CD8-positive, alpha-beta memory T cell (primary cell): ENCODE measurements around the gene TECR. TPM values are rescaled to one million over a fixed set of nuclear protein-coding genes. Genes with fewer than 3 reads are reported as not detected.
"Not testable (repeated sequence)": the region's sequence is repeated elsewhere in the genome, so short reads cannot be mapped to it uniquely, and the experiment has no call there.

Experiments used
- CTCF ChIA-PET: fragments of 350-600 bp; sonication (Branson Sonifier 250); formaldehyde crosslinking; loops from one replicate; lab custom pipeline; 2021; ENCODE audit warnings: antibody characterized with exemption; lab: Charles Lee
- POLR2A ChIA-PET: fragments of 350-600 bp; sonication (Branson Sonifier 250); formaldehyde crosslinking; loops from one replicate; lab custom pipeline; 2021; ENCODE audit warnings: antibody characterized with exemption; lab: Charles Lee
- DNase-seq, 5 donors: peaks; one replicate each; pipeline versions ENCODE4 v3.0.0 to v3.0.0-alpha.2; 2020 to 2022; ENCODE audit warnings: mixed read lengths in 1 of 5
- H3K27ac ChIP-seq: one replicate; pipeline ENCODE4 v1.7.0; 2013; ENCODE audit warnings: low read depth, mild to moderate bottlenecking, low read length, moderate library complexity
- H3K27me3 ChIP-seq: 2 replicates; pipeline ENCODE4 v1.7.0; 2013; ENCODE audit warnings: low read length, mild to moderate bottlenecking; ENCODE audit not compliant: insufficient read depth, poor library complexity, severe bottlenecking
- H3K36me3 ChIP-seq: 2 replicates; pipeline ENCODE4 v1.7.0; 2013; ENCODE audit warnings: mild to moderate bottlenecking, low read length, moderate library complexity; ENCODE audit not compliant: insufficient read depth
- H3K4me1 ChIP-seq: 2 replicates; pipeline ENCODE4 v1.7.0; 2013; ENCODE audit warnings: mild to moderate bottlenecking, low read length, moderate library complexity; ENCODE audit not compliant: insufficient read depth
- H3K4me3 ChIP-seq: 2 replicates; pipeline ENCODE4 v1.7.0; 2013; ENCODE audit warnings: mild to moderate bottlenecking, low read length
- H3K9me3 ChIP-seq: 2 replicates; pipeline ENCODE4 v1.7.0; 2013; ENCODE audit warnings: mild to moderate bottlenecking, low read length
- H3K27ac Mint-ChIP-seq, 8 donors: one replicate each; pipeline ENCODE4 v1.8.0; 2020 to 2021; ENCODE audit warnings: mixed read lengths in 8 of 8, mild to moderate bottlenecking in 6 of 8, inconsistent platforms in 3 of 8, moderate library complexity in 3 of 8
- H3K27me3 Mint-ChIP-seq, 2 donors: one replicate each; pipeline ENCODE4 v1.8.0; 2020 to 2021; ENCODE audit warnings: mixed read lengths in 2 of 2, mild to moderate bottlenecking in 1 of 2, moderate library complexity in 1 of 2
- H3K36me3 Mint-ChIP-seq, 3 donors: one replicate each; pipeline ENCODE4 v1.8.0; 2020 to 2021; ENCODE audit warnings: mixed read lengths in 3 of 3, inconsistent platforms in 1 of 3, mild to moderate bottlenecking in 1 of 3
- H3K4me1 Mint-ChIP-seq, 3 donors: one replicate each; pipeline ENCODE4 v1.8.0; 2020 to 2021; ENCODE audit warnings: mixed read lengths in 3 of 3, inconsistent platforms in 1 of 3, mild to moderate bottlenecking in 1 of 3
- H3K4me3 Mint-ChIP-seq, 7 donors: one replicate each; pipeline ENCODE4 v1.8.0; 2020 to 2021; ENCODE audit warnings: mixed read lengths in 7 of 7, mild to moderate bottlenecking in 6 of 7, moderate library complexity in 4 of 7, inconsistent platforms in 2 of 7
- H3K9me3 Mint-ChIP-seq, 5 donors: one replicate each; pipeline ENCODE4 v1.8.0; 2020 to 2022; ENCODE audit warnings: mixed read lengths in 5 of 5, mild to moderate bottlenecking in 3 of 5, moderate library complexity in 2 of 5, inconsistent platforms in 1 of 5
- polyA plus RNA-seq: library from polyadenylated mRNA; unstranded; fragments of 300-500 nt; fragmentation: Illumina TruSeq; gene quantifications from one replicate; pipeline ENCODE4 v1.2.3, GENCODE V29; 2021
- total RNA-seq, 2 experiments: library from RNA; stranded (reverse); gene quantifications; one replicate each; pipeline ENCODE4 v1.2.3, GENCODE V29; 2021

The TECR gene
- total and polyA plus RNA-seq, 3 experiments from 2014 or later: 114 to 268 (median 123) TPM

DNA sequence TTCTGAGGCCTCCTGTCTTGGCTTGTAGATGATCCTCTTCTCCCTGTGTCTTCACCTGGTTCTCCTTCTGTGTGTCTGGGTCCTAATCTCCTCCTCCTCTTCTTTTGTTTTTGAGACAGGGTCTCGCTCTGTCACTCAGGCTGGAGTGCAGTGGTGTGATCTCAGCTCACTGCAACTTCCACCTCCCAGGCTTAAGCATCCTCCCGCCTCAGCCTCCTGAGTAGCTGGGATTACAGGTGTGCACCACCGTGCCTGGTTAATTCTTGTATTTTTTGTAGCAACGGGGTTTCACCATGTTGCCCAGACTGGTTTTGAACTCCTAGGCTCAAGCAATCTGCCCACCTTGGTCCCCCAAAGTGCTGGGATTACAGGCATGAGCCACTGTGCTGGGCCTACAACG, 82.8 kb downstream of the TECR start:
- POLR2A ChIA-PET, H3K36me3 Mint-ChIP-seq, DNase-seq, H3K27ac ChIP-seq, H3K4me1 Mint-ChIP-seq, H3K4me3 Mint-ChIP-seq, H3K9me3 Mint-ChIP-seq, H3K27me3 ChIP-seq, H3K4me3 ChIP-seq, H3K4me1 ChIP-seq, CTCF ChIA-PET, H3K27ac Mint-ChIP-seq, H3K36me3 ChIP-seq, H3K9me3 ChIP-seq: not testable (repeated sequence)
- H3K27me3 Mint-ChIP-seq: peaks cover 7 to 25% of the 10 kb centered on the region in 2 donors

DNA sequence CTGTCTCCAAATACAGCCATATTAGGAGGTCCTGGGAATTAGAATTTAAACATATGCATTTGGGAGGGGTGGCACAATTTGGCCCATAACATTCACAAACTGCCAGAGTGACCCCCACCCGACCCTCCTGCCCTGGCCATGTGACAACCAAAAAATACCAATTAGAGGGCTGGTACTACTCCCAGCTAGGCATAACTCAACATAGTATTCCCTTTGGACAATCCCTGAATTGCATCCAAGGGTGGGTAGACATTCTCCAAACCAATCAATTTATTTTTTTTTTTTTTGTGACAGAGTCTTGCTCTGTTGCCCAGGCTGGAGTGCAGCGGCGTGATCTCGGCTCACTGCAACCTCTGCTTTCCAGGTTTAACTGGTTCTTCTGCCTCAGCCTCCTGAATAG, 83.3 kb downstream of the TECR start:
- Histone ChIP-seq H3K4me1 (no peaks in the 10 kb centered on the region), H3K4me3 (no peak overlapping the region), H3K36me3 (no peaks in the 10 kb centered on the region)

DNA sequence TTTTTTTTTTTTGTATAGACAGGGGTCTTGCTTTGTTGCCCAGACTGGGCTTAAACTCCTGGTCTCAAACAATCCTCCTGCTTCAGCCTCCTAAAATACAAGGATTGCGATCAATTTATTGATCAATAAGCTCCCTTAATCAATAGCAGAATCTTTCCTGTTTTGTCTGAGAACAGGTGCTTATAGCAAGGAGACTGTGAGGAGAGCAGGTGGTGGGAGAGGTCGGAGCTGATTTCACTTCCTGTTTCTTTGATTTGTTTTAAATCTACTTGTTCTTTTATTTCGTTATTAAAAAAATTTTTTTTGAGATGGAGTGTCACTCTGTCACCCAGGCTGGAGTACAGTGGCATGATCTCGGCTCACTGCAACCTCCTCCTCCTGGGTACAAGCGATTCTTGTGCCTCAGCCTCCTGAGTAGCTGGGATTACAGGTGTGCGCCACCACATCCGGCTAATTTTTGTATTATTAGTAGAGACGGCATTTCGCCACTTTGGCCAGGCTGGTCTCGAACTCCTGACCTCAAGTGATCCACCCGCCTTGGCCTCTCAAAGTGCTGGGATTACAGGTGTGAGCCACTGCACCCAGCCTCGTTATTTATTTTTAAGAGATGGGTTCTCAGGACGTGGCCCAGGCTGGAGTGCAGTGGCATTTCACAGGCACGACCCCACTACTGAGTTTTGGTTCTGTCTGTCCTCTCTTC, 84.2 kb downstream of the TECR start:
- H3K4me1 ChIP-seq, H3K9me3 Mint-ChIP-seq, CTCF ChIA-PET, H3K9me3 ChIP-seq, H3K4me3 ChIP-seq, H3K36me3 Mint-ChIP-seq, H3K4me1 Mint-ChIP-seq, H3K27ac Mint-ChIP-seq, H3K4me3 Mint-ChIP-seq, H3K36me3 ChIP-seq, H3K27ac ChIP-seq, H3K27me3 ChIP-seq, DNase-seq: not testable (repeated sequence)
- peaks cover 9 to 21% of the 10 kb centered on the region in 2 donors for H3K27me3 Mint-ChIP-seq
- POLR2A ChIA-PET: interaction anchor here (0.8 kb wide), 1 partner anchor 15 kb away, joined by 3 read pairs; no protein-coding TSS in a partner anchor

More for the DNA sequence above, 83.3 kb downstream of the TECR start:
- H3K9me3 ChIP-seq: no peaks in the 10 kb centered on the region
- Mint-ChIP-seq H3K9me3 (no peaks in the 10 kb centered on the region), H3K27ac (no peak overlapping the region), H3K36me3 (peaks cover 0 to 3% (median 0%) of the 10 kb centered on the region in 3 donors), H3K4me1 (no peaks in the 10 kb centered on the region), H3K27me3 (peaks cover 7 to 25% of the 10 kb centered on the region in 2 donors), H3K4me3 (no peak overlapping the region)
- ChIA-PET CTCF (no interaction called here), POLR2A (interaction anchor here (0.8 kb wide), 1 partner anchor 14 kb away, joined by 3 read pairs; no protein-coding TSS in a partner anchor)
- DNase-seq: no peak
- H3K27ac ChIP-seq: no peak overlapping the region
- no peaks in the 10 kb centered on the region for H3K27me3 ChIP-seq

DNA sequence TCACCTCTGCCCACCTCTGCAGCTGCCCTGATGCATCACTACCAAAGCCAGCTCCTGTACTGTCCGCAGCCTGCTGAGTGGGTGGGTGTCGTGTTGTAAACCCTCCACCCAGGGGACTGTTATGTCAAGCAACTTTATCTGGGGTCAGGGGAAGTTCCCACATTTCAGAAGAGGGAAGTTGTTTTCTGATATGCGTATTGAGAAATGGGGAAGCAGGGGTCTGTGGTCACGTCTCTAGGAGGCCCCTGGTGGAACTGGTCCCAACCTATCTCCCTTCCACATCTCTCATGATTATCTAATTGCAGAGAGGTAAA, 84.7 kb downstream of the TECR start:
- H3K27me3 Mint-ChIP-seq: peaks cover 9 to 22% of the 10 kb centered on the region in 2 donors
- H3K4me1 Mint-ChIP-seq: no peaks in the 10 kb centered on the region
- no peaks in the 10 kb centered on the region for H3K9me3 ChIP-seq
- no peak overlapping the region for H3K27ac ChIP-seq
- no peak overlapping the region for H3K4me3 ChIP-seq
- no peaks in the 10 kb centered on the region for H3K27me3 ChIP-seq
- ChIA-PET CTCF (no interaction called here), POLR2A (no interaction called here)
- peaks cover under 1 to 4% (median 4%) of the 10 kb centered on the region in 5 donors for H3K9me3 Mint-ChIP-seq
- no peaks in the 10 kb centered on the region for H3K36me3 ChIP-seq
- H3K4me1 ChIP-seq: no peaks in the 10 kb centered on the region
- H3K36me3 Mint-ChIP-seq: peaks cover 0 to 4% (median 0%) of the 10 kb centered on the region in 3 donors
- no peak overlapping the region for H3K27ac Mint-ChIP-seq
- H3K4me3 Mint-ChIP-seq: no peak overlapping the region
- DNase-seq: no peak

Other genes with a start within 250 kb of the TECR start
- gene ADGRE5, start 148.2 kb upstream of the TECR start, total RNA-seq: 100 to 1,000 TPM; 231 to 233 TPM
- gene ADGRE5, start 148.2 kb upstream of the TECR start, polyA plus RNA-seq: 311 TPM
- 100 to 1,000 TPM; 298 to 302 TPM for gene DDX39A, start 110.3 kb upstream of the TECR start, total RNA-seq
- gene DDX39A, start 110.3 kb upstream of the TECR start, polyA plus RNA-seq: 110 TPM
- 100 to 1,000 TPM; 177 to 205 TPM for gene PKN1, start 96.3 kb upstream of the TECR start, total RNA-seq
- gene PKN1, start 96.3 kb upstream of the TECR start, polyA plus RNA-seq: 86.6 TPM
- not detected for gene PTGER1, start 54.2 kb upstream of the TECR start, total RNA-seq
- gene PTGER1, start 54.2 kb upstream of the TECR start, polyA plus RNA-seq: not detected
- 10 to 100 TPM; 32.7 to 36.7 TPM for gene GIPC1, start 33.5 kb upstream of the TECR start, total RNA-seq
- 43.4 TPM for gene GIPC1, start 33.5 kb upstream of the TECR start, polyA plus RNA-seq
- 100 to 1,000 TPM in 1 of 2 experiments, 10 to 100 TPM in 1; 98.6 to 103 TPM for gene DNAJB1, start 11.2 kb upstream of the TECR start, total RNA-seq
- 385 TPM for gene DNAJB1, start 11.2 kb upstream of the TECR start, polyA plus RNA-seq
- gene NDUFB7, start 42.5 kb downstream of the TECR start, total RNA-seq: 100 to 1,000 TPM; 123 to 126 TPM
- 235 TPM for gene NDUFB7, start 42.5 kb downstream of the TECR start, polyA plus RNA-seq
- gene CLEC17A, start 53.5 kb downstream of the TECR start, total RNA-seq: 1 to 10 TPM in 1 of 2 experiments, under 1 TPM in 1; 0.72 to 1.5 TPM
- not detected for gene CLEC17A, start 53.5 kb downstream of the TECR start, polyA plus RNA-seq
- gene ADGRE3, start 145.2 kb downstream of the TECR start, total RNA-seq: not detected
- gene ADGRE3, start 145.2 kb downstream of the TECR start, polyA plus RNA-seq: 0.17 TPM
- gene ZNF333, start 160.5 kb downstream of the TECR start, total RNA-seq: 1 to 10 TPM; 9.3 to 10.0 TPM
- 10.5 TPM for gene ZNF333, start 160.5 kb downstream of the TECR start, polyA plus RNA-seq
- under 1 TPM; 0.44 to 0.55 TPM for gene ADGRE2, start 249.0 kb downstream of the TECR start, total RNA-seq
- gene ADGRE2, start 249.0 kb downstream of the TECR start, polyA plus RNA-seq: 0.09 TPM